HepG2 (cell line): ENCODE measurements around the gene PRTN3. TPM values are rescaled to one million over a fixed set of nuclear protein-coding genes. Genes with fewer than 3 reads are reported as not detected.
A peak's percentile ranks its signal among the peaks of the same experiment; 100 is the strongest.

Source experiments
- CREM ChIP-seq, 2 experiments: sonication (generic) in 1 of 2; formaldehyde crosslinking in 1 of 2; IDR thresholded peaks; 2 replicates each; pipeline versions ENCODE4 v1.4.0 to v1.6.1; 2016 to 2020; ENCODE audit warnings: antibody characterized with exemption in 1 of 2, mild to moderate bottlenecking in 1 of 2, missing genetic modification reagents in 1 of 2
- FOSL2 ChIP-seq: sonication (generic); formaldehyde crosslinking; IDR thresholded peaks from 2 replicates; pipeline ENCODE4 v1.4.0; 2020; ENCODE audit warnings: missing genetic modification reagents
- FOXP1 ChIP-seq, 2 experiments: fragments of 450-650 bp in 1 of 2; IDR thresholded peaks; 2 replicates each; pipeline ENCODE4 v1.6.1; 2017 to 2018; ENCODE audit warnings: antibody characterized with exemption in 1 of 2
- FUBP1 ChIP-seq: sonication (generic); formaldehyde crosslinking; IDR thresholded peaks from 2 replicates; pipeline ENCODE4 v1.5.1; 2020; ENCODE audit warnings: missing genetic modification reagents, mild to moderate bottlenecking, borderline replicate concordance
- HDAC1 ChIP-seq: sonication (generic); formaldehyde crosslinking; IDR thresholded peaks from 2 replicates; pipeline ENCODE4 v1.5.1; 2020; ENCODE audit warnings: mild to moderate bottlenecking, missing genetic modification reagents
- HOMEZ ChIP-seq: IDR thresholded peaks from 2 replicates; pipeline ENCODE4 v1.6.1; 2016; ENCODE audit warnings: low read depth
- NBN ChIP-seq: fragments of 450-650 bp; conservative IDR thresholded peaks from 2 replicates; pipeline ENCODE4 v1.6.1; 2017
- REST ChIP-seq, 2 experiments: IDR thresholded peaks; 2 replicates each; pipeline ENCODE4 v1.6.1; 2011 to 2012; ENCODE audit warnings: low read length in 2 of 2, borderline replicate concordance in 1 of 2, low read depth in 1 of 2, mild to moderate bottlenecking in 1 of 2, moderate library complexity in 1 of 2
- ZBTB1 ChIP-seq: sonication (generic); formaldehyde crosslinking; IDR thresholded peaks from 2 replicates; pipeline ENCODE4 v1.4.0; 2020; ENCODE audit warnings: missing genetic modification reagents, borderline replicate concordance
- ZNF18 ChIP-seq: sonication (generic); formaldehyde crosslinking; IDR thresholded peaks from 2 replicates; pipeline ENCODE4 v1.8.0; 2022; ENCODE audit warnings: mild to moderate bottlenecking, missing genetic modification reagents; ENCODE audit not compliant: insufficient replicate concordance
- ZNF251 ChIP-seq: sonication (generic); formaldehyde crosslinking; IDR thresholded peaks from 2 replicates; pipeline ENCODE4 v1.9.0; 2021; ENCODE audit warnings: mild to moderate bottlenecking, missing genetic modification reagents
- ZNF496 ChIP-seq: sonication (generic); formaldehyde crosslinking; IDR thresholded peaks from 2 replicates; pipeline ENCODE4 v1.8.1; 2023; ENCODE audit warnings: mild to moderate bottlenecking, moderate library complexity, missing genetic modification reagents; ENCODE audit not compliant: insufficient replicate concordance
- ZNF503 ChIP-seq: sonication (generic); formaldehyde crosslinking; IDR thresholded peaks from 2 replicates; pipeline ENCODE4 v1.4.0; 2020; ENCODE audit warnings: missing genetic modification reagents
- ZNF543 ChIP-seq: sonication (generic); formaldehyde crosslinking; IDR thresholded peaks from 2 replicates; pipeline ENCODE4 v1.4.0; 2020; ENCODE audit warnings: mild to moderate bottlenecking, missing genetic modification reagents
- ZNF576 ChIP-seq: sonication (generic); formaldehyde crosslinking; IDR thresholded peaks from 2 replicates; pipeline ENCODE4 v1.4.0; 2020; ENCODE audit warnings: mild to moderate bottlenecking, missing genetic modification reagents
- ZNF615 ChIP-seq: sonication (generic); formaldehyde crosslinking; IDR thresholded peaks from 2 replicates; pipeline ENCODE4 v1.5.0; 2020; ENCODE audit warnings: mild to moderate bottlenecking, missing genetic modification reagents, borderline replicate concordance
- ZNF713 ChIP-seq: sonication (generic); formaldehyde crosslinking; IDR thresholded peaks from 2 replicates; pipeline ENCODE4 v1.4.0; 2020; ENCODE audit warnings: mild to moderate bottlenecking, missing genetic modification reagents
- polyA plus RNA-seq, 8 experiments: library from polyadenylated mRNA; depleted of rRNA in 3 of 8; stranded (reverse) in 7 of 8; unstranded in 1 of 8; fragments of >200 nt; fragmentation: Illumina TruSeq in 4 of 8; extraction: Trizol in 4 of 8; gene quantifications; 2 replicates each; pipeline versions ENCODE4 v1.2.1 to v1.2.3, GENCODE V29; 2011 to 2016; ENCODE audit warnings: low read depth in 4 of 8, missing spikeins in 1 of 8, mixed read lengths in 1 of 8; ENCODE audit not compliant: insufficient read depth in 1 of 8
- total RNA-seq, 5 experiments: library from RNA; depleted of rRNA; stranded (reverse); fragments of >200 nt; fragmentation: Illumina TruSeq; extraction: Trizol; gene quantifications; 2 replicates each; pipeline ENCODE4 v1.2.3, GENCODE V29; 2016; ENCODE audit warnings: low read depth in 1 of 5

PRTN3 gene
- total and polyA plus RNA-seq, 2 of the 13 experiments (the other 11 are each of a cell fraction or from before 2014, with no cell fraction given), result not detected

GRCh38 chr19:892894-893689, 52.3 kb downstream of the PRTN3 start, which contains the start of the genes MED16 and RNU6-9 (continued):
- no peak for TF ChIP-seq FUBP1 (CRISPR knock-in tag)
- no peak for TF ChIP-seq NBN
- TF ChIP-seq ZNF713, result no peak
- no peak for TF ChIP-seq HOMEZ (CRISPR knock-in tag)
- TF ChIP-seq HDAC1 (CRISPR knock-in tag), result 0 out of 2 replicates have a peak, but pooled peaks have one; percentile 22
- TF ChIP-seq ZBTB1 (CRISPR knock-in tag), result no peak
- no peak for TF ChIP-seq ZNF496 (CRISPR knock-in tag)
- no peak for TF ChIP-seq ZNF503 (CRISPR knock-in tag)
- TF ChIP-seq ZNF543 (CRISPR knock-in tag), result no peak
- TF ChIP-seq ZNF615 (CRISPR knock-in tag), result 0 out of 2 replicates have a peak, but pooled peaks have one; percentile 39
- no peak for TF ChIP-seq REST (IDR thresholded peaks at IDR 0.05; ENCODE audit: borderline replicate concordance in 1 of 2, low read depth in 1 of 2, low read length in 2 of 2)
- peak; percentile 66 for TF ChIP-seq CREM (IDR thresholded peaks at IDR 0.05)
- TF ChIP-seq CREM (CRISPR knock-in tag; IDR thresholded peaks at IDR 0.05), result no peak
- no peak for TF ChIP-seq FOSL2 (CRISPR knock-in tag)
- no peak for TF ChIP-seq ZNF576 (CRISPR knock-in tag)
- no peak for TF ChIP-seq ZNF251
- TF ChIP-seq FOXP1 (IDR thresholded peaks at IDR 0.05), result no peak
- no peak for TF ChIP-seq FOXP1 (CRISPR knock-in tag; IDR thresholded peaks at IDR 0.05)
- TF ChIP-seq ZNF18 (CRISPR knock-in tag), result no peak
